Stimulated activated CD8-positive, alpha-beta memory T cell treated with anti-CD3 and anti-CD28 coated beads, Interleukin-15, amount 100 ng/mL, for 24 hours (primary cell): Measurements from ENCODE around the gene AGRN.
"Not testable (repeated sequence)": the region's sequence is repeated elsewhere in the genome, so short reads cannot be mapped to it uniquely, and the experiment has no call there.

ENCODE experiments used
- DNase-seq: peaks from one replicate; pipeline ENCODE4 v3.0.0-alpha.2; 2020; ENCODE audit warnings: low read depth

Gene AGRN

DNA sequence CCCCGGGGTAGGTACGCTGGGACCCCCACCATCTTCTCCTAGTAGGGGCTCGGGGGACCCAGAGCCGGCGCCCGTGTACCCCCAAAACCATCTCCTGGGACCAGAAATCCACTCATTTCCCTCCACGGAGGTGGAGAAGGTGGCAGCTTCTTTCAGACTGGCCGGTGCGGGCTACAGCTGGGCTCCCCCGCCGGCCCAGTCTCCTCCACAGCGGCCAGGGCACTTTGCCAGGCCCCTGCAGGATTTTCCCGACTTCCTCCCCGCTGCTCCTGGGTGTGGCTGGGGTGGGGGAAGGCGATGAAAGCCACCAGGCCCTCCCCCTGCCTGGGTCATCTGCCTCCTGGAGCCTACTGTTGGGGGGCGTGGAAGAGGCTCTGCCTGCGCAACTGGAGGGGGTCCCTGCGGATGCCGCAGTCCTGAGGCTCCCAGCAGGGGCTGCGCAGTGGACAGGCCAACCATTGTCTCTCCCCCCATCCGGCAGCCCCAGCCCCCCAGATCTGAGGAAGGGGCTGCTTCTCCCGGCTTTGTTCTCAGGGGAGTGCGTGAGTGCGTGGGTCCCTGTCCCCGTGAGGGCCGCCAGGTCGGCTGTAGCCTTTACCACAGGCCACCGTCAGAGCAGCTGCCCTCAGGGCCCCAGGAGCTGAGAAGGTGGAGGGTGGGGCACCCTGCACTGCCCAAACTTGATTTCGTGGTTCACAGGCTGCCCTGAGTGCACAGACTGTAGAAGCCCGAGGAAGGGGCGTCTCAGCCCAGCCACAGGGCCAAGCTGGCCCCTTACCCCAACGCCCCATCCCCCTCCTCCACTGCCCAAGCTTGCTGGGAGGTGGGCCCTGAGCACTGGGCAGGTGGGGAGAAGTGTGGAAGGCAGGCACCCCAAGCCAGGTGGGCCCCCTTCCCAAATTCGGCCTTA, 1.3 kb downstream of the AGRN start:
- DNase-seq = no peak

DNA sequence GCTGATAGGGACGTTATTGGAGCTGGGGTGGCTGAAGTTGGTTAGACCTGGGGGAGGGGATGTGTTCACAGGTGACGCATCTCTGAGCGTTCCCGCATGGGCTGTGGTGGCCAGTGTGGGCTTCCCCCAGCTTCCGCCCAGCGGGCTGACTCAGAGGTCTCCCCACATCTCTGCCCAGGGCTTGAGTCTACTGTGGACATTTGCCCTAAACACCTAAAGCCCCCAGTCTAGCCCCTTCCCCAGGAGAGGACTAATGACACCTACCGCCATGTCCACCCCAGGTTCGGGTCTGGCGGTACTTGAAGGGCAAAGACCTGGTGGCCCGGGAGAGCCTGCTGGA, 2.0 kb downstream of the AGRN start:
- DNase-seq = no peak

DNA sequence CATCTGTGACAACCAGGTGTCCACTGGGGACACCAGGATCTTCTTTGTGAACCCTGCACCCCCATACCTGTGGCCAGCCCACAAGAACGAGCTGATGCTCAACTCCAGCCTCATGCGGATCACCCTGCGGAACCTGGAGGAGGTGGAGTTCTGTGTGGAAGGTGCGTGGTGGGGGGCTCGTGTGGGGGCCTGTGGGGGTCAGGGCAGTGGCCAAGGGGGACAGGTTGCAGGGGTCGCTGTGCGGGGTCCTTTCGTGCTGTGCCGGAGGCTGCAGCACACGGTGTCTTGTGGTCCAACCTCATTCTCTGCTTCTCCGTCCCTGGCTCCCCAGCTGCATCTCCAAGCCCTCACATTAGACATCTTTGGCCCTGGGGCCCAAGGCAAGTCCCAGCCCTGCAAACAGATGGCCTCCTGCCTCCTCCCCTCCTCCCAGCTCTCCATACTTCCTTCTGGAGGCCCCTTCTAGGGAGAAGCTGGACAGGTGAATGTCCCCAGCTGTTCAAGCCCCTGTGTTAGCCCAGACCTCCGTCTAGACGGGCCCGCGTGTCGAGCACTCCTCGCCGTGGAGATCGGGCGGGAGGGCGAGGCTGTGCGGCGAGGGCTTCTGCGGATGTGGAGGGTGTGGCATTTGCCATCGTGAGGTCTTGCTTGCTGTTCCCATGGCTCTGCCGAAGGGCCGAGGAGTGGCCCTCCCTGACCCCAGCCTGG, 2.5 kb downstream of the AGRN start:
- no peak for DNase-seq

DNA sequence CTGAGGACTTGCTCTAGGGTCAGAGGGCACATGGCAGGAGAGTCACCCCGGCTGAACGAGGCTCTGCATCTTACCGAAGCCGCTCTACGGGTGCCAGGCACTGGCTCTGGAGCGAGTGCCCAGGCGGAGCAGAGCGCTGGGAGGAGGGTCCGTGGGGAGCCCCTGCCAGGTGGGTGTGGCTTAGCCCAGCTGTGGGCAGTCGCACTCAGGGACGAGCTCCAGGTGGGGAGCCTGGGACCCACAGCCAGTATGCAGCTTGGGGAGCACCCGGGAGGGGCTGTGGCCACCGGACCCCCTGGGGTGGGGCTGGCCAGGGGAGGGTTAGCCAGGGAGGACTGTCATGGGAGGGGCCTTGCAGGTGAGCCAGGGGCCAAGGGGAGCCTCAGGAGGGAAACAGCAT, 3.8 kb downstream of the AGRN start:
- DNase-seq = no peak

DNA sequence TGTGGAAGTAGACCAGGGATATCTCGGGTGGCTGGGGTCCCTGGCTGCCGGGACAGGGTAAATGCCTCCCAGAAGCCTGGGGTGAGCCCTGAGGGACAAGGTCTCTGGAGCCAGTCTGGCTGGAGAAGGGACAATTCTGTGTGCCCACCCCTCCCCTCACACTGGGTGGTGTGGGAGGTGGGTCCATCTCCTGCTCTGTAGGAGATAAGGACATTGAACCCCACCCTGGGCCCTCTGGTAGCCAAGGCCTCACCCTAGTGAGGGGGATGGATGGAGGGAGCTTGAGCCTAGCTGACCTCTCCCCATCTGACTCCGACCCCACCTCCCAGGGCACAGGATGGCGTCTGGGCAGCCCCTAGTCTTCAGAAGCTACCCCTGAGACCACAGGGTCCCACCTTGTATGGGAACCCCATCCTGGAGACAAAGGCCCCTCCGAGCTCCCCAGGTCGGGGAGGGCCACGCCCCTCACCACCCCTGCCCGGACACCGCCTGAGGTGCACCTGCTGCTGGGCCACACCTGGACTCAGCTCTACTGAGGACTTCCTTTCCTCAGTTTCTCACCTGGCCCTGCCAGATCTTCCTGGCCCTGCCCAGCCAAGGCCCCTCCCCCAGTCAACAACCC, 4.3 kb downstream of the AGRN start:
- no peak for DNase-seq

DNA sequence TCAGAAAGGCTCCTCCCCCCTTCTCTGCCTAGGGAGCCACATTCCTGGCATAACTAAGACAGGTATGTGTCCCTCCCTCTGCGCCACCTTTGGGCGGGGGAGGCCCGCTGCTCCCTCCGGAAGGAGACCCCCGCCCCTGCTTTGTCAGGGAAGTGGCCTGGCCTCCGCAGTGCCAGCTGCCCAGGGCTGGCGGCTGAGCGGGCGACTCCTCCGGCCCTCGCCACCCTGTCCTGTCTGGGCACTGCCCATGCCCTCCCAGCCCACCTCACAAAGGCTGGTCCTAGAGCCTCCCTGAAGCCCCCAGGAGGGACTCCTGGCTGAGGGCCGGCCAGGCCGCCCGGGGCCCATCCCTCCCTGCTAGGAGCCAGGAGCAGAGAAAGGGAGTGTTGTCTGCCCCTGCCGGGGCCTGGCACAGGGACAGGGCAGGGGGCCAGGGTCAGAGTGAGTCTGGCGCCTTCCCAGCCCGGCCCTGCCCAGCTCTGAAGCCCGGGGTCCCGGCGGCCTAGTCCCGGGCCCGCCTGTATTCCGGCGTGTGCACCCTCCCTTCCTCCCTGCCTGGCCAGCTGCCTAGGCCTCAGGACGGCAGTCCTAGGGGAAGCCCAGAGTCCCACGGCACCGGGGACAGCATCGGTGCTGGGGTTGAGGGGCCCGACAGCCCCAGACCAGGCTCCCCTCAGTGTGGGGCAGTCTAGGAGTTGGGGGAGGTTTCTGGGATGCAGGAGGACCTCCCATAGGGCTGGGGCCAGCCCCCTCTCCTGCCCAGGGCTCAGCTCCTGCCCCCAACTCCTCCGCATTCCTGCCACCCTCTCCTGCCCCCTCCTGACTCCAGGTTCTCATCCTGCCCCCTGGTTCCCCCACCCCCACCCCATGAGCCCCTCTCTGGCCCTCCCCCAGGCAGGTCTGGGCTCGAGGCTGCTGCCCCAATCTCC, 5.1 kb downstream of the AGRN start:
- no peak for DNase-seq

DNA sequence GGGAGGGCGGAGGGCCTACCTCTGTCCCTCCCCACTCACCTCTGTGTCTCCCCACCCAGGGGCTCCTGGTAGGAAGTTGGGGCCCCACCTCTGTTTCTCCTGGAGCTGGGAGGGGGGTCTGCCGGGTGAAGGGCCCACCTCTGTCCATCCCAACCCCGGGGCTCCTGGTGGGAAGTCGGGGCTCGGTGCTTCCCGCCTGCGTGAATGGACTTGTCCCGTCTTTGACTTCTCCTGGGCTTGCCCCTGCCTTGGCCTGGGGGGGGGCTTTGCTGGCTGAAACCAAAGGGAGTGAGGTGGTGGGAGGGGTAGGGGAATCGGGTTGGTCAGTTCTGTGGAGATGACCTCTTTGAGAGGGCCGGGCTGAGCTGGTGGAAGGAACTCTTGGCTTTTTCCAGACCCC, 5.8 kb downstream of the AGRN start:
- DNase-seq = no peak

DNA sequence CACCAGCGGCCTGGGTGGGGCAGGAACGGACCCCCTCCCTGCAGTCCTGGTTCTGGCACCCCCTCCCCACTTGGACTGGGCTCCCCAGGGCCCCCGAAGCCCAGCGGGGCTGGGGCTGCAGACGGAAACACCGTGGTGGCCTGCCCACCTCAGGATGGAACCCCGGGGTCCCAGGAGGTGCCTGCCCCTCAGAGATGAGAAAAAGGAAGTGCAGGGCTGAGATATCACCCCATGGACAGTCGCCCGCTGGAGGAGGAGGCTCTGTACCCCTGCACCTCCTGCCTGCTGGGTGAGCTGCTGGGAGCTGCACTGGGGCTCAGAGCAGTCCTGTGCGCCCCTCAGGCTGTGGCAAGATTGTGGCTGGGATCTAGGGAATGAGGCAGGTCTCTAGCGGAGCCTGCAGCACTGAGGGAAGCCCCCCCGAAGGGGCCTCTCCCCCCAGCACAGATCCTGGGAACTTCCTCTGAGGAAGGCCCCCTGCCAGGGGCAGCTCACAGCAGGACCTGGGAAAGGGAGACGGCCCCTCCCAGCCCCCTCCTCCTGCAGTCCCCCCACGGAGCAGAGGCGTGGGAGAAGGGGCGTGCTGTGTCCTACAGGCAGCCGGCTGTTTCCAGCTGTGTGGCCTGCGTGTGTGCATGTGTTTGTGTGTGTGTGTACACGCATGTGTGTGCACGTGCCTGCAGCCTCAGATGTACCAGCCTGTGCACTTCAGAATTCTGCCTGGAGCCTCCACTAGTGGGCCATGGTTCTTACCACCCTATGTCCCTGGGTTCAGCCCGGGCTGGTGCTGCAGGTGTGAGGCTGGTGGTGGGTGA, 6.9 kb downstream of the AGRN start:
- no peak for DNase-seq

DNA sequence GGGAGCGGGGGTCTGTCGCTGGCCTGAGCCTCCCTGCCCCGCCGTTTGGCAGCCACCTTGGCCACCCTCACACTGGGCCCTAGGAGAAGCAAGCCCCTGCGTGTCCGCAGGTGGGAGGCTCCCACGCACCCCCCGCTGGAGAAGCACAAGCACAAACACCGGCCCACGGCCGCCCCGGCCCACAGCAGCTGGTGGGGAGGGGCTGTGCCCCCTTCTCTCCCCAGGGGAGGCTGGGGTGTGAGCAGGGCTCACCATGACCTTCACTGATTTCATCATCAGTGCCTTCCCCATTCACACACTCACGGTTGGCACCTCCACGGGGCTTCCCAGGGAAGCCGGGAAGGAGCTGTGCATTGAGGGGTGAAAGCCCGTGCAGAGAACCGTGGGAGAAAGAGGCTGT, 7.9 kb downstream of the AGRN start:
- no peak for DNase-seq

DNA sequence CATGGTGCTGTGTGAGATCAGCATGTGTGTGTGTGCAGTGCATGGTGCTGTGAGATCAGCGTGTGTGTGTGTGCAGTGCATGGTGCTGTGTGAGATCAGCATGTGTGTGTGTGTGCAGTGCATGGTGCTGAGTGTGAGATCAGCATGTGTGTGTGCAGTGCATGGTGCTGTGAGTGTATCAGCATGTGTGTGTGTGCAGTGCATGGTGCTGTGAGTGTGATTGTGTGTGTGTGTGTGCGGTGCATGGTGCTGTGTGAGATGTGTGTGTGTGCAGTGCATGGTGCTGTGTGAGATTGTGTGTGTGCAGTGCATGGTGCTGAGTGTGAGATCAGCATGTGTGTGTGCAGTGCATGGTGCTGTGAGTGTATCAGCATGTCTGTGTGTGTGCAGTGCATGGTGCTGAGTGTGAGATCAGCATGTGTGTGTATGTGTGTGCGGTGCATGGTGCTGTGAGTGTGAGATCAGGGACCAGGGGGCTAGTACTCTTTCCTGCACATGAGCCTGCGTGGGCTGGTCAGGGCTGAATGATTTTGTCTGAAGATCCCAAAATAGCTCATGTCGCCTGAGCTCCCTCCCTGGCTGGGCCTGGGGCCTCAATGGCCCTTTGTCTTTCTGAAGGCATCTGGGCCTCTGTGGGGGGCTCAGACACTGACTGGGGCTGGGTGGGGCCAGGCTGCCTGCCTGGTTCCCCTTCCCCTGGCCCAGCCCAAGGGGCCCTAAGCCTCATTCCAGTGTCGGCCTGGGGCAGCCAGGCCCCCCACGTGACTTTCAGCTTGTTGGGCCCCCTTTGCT, 11.1 kb downstream of the AGRN start:
- not testable (repeated sequence) for DNase-seq

DNA sequence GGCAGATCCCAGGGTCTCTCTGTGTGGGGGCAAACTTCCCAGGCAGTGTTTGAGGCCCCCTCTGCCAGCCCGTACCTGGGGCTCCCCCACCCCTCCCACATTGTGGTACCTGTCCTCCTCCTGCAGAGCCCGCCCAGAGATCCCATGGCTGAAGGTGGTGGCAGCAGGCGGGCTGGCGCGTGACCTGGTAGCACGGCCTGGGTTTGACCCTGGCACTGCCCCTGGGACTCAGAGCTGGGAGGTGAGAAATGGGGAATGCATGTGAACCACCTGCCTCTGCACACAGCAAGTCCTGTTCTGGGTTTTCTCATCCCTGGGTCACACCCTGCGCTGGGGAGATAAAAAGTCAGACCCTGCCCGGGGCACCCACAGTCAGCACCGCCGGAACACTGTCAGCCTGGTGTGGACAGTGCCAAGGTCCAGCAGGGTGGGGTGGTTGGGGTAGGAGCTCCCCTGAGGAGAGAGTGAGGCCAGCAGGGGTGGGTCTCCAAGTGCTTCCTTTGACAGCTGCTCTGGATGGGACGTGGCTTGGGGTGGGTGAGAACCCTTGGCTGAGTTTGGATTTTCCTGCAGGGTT, 11.8 kb downstream of the AGRN start:
- DNase-seq = no peak

DNA sequence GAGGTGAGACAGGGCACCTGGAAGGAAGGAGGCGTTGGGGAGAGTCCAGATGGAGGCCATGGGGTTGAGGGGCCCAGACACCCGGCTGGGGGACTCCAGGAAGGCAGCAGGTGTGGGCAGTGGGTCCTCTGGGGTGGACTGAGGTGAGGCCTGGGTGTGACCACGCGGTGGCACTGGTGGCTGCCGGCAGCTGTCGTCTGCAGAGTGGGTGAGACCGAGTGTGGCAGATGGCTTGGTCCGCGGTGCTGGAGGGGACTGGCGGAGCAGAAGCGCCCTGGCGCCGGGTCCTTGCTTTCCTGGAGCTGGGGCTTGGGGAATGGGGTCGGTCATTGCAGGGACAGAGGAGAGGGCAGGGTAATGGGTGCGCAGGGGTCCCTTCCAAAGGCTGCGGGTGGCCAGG, 12.5 kb downstream of the AGRN start:
- no peak for DNase-seq

DNA sequence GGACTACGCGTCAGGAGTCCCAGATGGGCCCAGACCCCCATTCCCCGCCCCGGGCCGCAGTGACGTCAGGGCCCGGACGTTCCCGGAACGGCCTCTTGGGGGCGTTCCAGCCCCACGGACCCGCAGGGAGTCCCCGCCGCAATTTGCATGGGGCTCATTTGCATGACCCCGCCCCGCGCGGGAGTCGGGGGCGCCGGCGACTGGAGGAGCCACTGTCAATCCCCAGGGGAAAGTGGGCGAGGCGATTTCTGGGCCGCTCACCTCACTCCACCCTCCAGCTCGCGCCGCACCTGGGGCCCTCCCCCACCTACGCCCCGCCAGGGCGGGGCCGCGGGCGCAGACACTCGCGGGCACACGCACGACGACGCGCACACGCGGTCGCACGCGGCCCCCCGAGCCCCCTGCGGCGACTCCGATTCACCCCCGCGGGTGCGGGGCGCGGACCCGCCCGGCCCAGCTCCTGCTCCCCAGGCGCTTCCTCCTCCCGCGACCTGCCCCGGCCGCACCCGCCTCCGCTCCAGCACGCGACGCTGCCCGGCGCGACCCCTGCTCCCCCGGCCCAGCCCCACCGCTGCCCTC, 13.2 kb downstream of the AGRN start:
- peak; percentile 67 for DNase-seq

DNA sequence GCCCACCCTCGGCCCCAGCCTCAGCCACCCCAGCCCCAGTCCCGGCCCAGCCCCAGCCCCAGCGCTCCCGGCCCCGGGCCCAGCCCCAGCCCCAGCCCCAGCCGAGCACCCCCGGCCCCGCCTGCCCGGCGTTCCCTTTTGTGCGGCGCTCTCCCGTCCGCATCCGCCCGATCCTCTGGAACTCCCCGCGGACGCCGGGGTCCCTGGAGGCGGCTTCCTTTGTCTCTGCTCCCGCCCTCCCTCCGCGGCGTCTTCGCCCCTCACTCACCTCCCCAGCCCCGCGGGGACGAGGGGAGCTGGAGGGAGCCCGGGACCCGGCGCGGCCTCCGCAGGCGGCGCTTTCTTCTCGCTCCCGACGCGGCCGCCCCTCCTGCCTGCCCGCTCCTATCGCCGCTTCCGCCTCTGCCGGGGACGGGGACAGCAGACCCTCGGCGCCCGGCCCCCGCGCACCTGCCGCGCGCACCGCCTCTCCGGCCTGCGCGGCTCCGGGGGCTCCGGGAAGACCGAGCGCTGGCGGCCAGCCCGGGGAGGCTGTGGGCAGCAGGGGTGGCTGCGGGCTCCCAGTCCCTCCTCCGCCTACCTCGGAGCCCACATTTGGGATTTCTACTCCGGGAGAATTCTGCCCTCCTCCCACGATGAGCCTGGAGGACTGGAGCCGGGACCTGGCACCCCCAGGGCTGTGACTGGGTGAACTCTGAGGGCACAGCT, 14.0 kb downstream of the AGRN start:
- no peak for DNase-seq

DNA sequence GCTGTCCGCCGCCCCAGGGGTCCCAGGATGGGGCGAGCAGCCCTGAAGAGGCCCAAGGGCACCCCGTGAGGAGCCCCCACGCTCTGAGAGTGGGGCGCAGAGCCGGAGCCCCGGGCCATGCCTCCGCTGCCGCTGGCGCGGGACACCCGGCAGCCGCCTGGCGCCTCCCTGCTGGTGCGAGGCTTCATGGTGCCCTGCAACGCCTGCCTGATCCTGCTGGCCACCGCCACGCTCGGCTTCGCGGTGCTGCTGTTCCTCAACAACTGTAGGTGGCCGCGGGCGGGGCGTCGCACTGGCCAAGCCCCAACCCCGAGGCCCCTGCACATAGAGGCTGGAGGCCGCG, 14.5 kb downstream of the AGRN start:
- no peak for DNase-seq

DNA sequence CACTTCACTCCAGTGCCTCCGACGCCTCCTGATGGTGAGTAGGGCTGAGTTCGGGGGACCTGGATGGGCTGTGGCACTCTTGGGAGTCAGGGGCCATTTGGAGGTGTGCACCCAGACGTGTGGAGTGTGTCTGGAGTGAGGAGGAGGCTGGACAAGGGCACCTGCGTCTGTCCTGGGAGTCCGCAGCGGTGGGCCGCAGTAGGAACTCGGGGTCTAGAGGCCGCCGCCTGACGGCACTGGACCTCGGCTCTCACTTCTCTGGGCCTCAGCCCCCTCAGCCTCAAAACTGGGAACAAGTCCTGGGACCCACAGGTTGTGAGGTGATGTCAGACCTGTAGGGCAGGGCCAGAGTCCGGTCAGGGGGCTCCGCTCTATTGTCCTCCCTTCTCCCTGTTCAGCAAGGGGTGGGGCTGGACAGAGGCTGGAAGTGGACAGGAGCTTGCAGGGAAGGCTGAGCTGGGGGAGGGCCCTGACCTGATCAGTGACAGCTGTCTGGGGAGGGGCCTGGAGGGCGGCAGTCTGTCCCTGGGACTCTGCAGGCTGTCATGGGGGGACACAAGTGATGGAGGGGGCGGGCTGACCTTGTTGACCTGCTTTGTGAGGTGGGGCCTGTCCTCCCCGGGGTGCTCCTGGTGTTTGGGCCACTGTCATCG, 15.5 kb downstream of the AGRN start:
- no peak for DNase-seq

DNA sequence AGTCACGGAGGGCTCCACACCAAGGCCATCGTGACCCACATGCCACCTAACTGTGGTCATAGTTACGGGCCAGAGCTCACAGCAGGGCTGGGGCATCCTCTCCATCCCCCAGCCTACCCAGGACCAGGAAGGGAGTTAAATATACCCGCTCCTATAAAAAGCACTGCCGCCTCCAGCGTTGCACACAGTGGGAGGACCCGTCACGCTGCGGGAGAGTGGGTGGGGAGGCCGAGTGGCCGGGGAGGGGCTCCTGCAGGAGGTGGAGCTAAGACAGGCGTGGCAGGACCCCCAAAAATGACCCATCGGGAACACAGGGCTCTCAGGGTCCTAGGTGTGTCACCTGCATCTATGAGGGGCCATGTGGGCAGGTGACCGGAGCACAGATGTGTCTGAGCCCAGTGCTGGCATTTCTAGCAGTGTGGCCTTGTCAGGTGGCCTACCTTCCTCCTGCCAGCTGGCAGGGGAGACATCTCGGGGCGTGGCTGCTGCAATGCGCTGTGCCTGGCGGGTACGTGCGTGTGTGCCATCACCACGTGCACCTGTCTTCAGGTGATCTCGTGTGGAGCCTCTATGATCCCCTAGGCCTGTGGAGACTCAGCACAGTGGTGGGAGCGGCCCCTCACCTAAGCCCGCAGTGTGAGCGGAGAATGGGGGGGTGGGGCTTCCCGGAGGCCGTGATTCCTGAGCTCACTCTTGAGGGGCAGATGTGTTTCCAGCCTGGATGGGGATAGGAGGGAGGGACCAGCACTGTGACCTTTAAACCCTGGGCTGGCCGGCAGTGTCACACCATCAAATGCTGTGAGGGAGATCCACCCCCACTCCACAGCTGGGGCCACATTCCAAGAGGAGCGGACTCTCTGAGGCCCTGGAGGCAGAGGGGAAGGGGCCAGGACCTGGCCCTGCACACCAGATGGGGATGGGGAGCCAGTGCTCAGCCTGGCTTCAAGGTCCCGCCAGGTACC, 17.7 kb downstream of the AGRN start:
- no peak for DNase-seq
